ENCODE measurements around the gene RASGRP3.

DNA sequence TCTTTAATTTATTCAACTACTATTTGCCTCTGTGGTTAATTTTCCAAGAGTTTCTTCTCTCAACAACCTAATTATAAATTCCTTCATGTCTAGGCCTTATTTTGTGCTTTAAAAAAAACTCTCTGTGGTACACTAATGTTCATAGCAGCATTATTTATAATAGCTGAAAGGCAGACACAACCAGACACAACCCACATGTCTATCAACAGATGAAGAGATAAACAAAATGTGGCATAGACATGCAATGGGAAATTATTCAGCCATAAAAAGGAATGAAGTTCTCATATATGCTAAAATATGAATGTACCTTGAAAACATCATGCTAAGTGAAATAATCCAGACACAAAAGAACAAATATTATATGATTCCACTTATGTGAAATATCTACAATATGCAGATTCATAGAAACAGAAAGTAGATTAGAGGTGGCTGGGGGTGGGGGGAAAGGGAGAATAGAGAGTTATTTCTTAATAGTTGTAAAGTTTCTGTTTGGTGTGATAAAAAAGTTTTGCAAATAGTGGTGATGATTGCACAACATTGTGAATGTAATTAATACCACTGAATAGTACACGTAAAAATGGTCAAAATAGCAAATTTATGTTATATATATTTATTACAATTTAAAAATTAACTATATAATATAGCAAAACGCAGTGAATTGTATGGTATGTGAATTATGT is 28.1 kb upstream of the RASGRP3 start:
- TF ChIP-seq, protein P1, sequence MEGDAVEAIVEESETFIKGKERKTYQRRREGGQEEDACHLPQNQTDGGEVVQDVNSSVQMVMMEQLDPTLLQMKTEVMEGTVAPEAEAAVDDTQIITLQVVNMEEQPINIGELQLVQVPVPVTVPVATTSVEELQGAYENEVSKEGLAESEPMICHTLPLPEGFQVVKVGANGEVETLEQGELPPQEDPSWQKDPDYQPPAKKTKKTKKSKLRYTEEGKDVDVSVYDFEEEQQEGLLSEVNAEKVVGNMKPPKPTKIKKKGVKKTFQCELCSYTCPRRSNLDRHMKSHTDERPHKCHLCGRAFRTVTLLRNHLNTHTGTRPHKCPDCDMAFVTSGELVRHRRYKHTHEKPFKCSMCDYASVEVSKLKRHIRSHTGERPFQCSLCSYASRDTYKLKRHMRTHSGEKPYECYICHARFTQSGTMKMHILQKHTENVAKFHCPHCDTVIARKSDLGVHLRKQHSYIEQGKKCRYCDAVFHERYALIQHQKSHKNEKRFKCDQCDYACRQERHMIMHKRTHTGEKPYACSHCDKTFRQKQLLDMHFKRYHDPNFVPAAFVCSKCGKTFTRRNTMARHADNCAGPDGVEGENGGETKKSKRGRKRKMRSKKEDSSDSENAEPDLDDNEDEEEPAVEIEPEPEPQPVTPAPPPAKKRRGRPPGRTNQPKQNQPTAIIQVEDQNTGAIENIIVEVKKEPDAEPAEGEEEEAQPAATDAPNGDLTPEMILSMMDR (IDR thresholded peaks at IDR 0.05), result no peak
- no peak for TF ChIP-seq POLR2A (IDR thresholded peaks at IDR 0.05)

All from adrenal gland (tissue), 5 donors.